B cell (primary cell): Measurements from ENCODE around the gene BFSP1. TPM values are rescaled to one million over a fixed set of nuclear protein-coding genes. Genes with fewer than 3 reads are reported as not detected.
A peak's percentile ranks its signal among the peaks of the same experiment; 100 is the strongest.

Source experiments
- ATAC-seq: fragments of 200-7000 bp; cut with Tn5 transposase; one replicate; pipeline ENCODE4 v1.10.0; 2021; ENCODE audit warnings: low read depth, mild to moderate bottlenecking, moderate number of reproducible peaks, moderate library complexity
- CTCF ChIA-PET: fragments of 350-600 bp; sonication (Branson Sonifier 250); formaldehyde crosslinking; loops from one replicate; lab custom pipeline; 2021; ENCODE audit warnings: antibody characterized with exemption, inconsistent platforms; lab: Charles Lee
- POLR2A ChIA-PET: fragments of 350-600 bp; sonication (Branson Sonifier 250); formaldehyde crosslinking; loops from one replicate; lab custom pipeline; 2021; ENCODE audit warnings: antibody characterized with exemption; lab: Charles Lee
- DNase-seq: peaks from one replicate; pipeline ENCODE4 v3.0.0; 2013
- H2AFZ ChIP-seq: 2 replicates; pipeline ENCODE4 v1.6.1; 2012; ENCODE audit warnings: mild to moderate bottlenecking, low read depth, low read length; ENCODE audit not compliant: insufficient read depth, poor library complexity, severe bottlenecking
- H3K27ac ChIP-seq, 2 donors: 1 replicate in 1 of 2; 2 replicates in 1 of 2; pipeline ENCODE4 v1.5.1; 2012 to 2013; ENCODE audit warnings: low read length in 2 of 2, mild to moderate bottlenecking in 2 of 2, moderate library complexity in 1 of 2
- H3K27me3 ChIP-seq, 4 experiments: fragments of 200-600 bp in 1 of 4; sonication (generic) in 1 of 4; replicated peaks in 1 of 4; 1 replicate in 2 of 4; 2 replicates in 2 of 4; pipeline versions ENCODE4 v1.6.1 to v1.7.0; 2013 to 2016; ENCODE audit warnings: low read length in 3 of 4, mild to moderate bottlenecking in 2 of 4, mixed read lengths in 1 of 4, moderate library complexity in 1 of 4; ENCODE audit not compliant: insufficient read depth in 4 of 4, control insufficient read depth in 3 of 4; ENCODE audit errors: control extremely low read depth in 1 of 4
- H3K36me3 ChIP-seq, 2 experiments: replicated peaks in 1 of 2; 1 replicate in 1 of 2; 2 replicates in 1 of 2; pipeline versions ENCODE4 v1.6.1 to v1.7.1; 2013; ENCODE audit warnings: low read length in 1 of 2; ENCODE audit not compliant: insufficient read depth in 2 of 2, control insufficient read depth in 1 of 2; ENCODE audit errors: control extremely low read depth in 1 of 2, extremely low read depth in 1 of 2
- H3K4me1 ChIP-seq, 2 donors: fragments of 200-600 bp in 1 of 2; sonication (generic) in 1 of 2; 1 replicate in 1 of 2; 2 replicates in 1 of 2; pipeline versions ENCODE4 v1.5.1 to v1.6.1; 2013 to 2017; ENCODE audit warnings: low read length in 2 of 2; ENCODE audit not compliant: control insufficient read depth in 2 of 2, insufficient read depth in 2 of 2
- H3K4me2 ChIP-seq: replicated peaks from 2 replicates; pipeline ENCODE3; 2012; ENCODE audit warnings: mild to moderate bottlenecking, low read depth, low read length; ENCODE audit not compliant: poor library complexity, severe bottlenecking
- H3K4me3 ChIP-seq, 5 experiments: fragments of 200-600 bp in 1 of 5; sonication (generic) in 1 of 5; 1 replicate in 3 of 5; 2 replicates in 2 of 5; pipeline versions ENCODE4 v1.5.1 to v1.7.0; 2011 to 2016; ENCODE audit warnings: low read length in 4 of 5, mild to moderate bottlenecking in 4 of 5, low read depth in 2 of 5, control low read depth in 1 of 5, moderate library complexity in 1 of 5; ENCODE audit not compliant: insufficient read depth in 1 of 5; ENCODE audit errors: control extremely low read depth in 1 of 5, extremely low read depth in 1 of 5
- H3K79me2 ChIP-seq: fragments of 200-600 bp; sonication (generic); one replicate; pipeline ENCODE4 v1.6.0; 2016; ENCODE audit warnings: low read length; ENCODE audit not compliant: control insufficient read depth, insufficient read depth
- H3K9ac ChIP-seq: fragments of 200-600 bp; sonication (generic); 2 replicates; pipeline ENCODE4 v1.6.1; 2017; ENCODE audit warnings: mild to moderate bottlenecking, low read length, moderate library complexity
- H3K9me3 ChIP-seq, 3 donors: one replicate each; pipeline versions ENCODE4 v1.6.1 to v1.7.1; 2013; ENCODE audit warnings: low read length in 2 of 3; ENCODE audit not compliant: control insufficient read depth in 2 of 3, insufficient read depth in 1 of 3; ENCODE audit errors: control extremely low read depth in 1 of 3
- H4K20me1 ChIP-seq: 2 replicates; pipeline ENCODE4 v1.6.0; 2012; ENCODE audit warnings: mild to moderate bottlenecking, low read length; ENCODE audit not compliant: insufficient read depth, control insufficient read depth, poor library complexity, severe bottlenecking
- H3K27ac Mint-ChIP-seq: one replicate; pipeline ENCODE4 v1.8.0; 2021; ENCODE audit warnings: mixed read lengths
- H3K27me3 Mint-ChIP-seq: one replicate; pipeline ENCODE4 v1.8.0; 2021; ENCODE audit warnings: mixed read lengths
- H3K4me1 Mint-ChIP-seq: one replicate; pipeline ENCODE4 v1.8.0; 2021; ENCODE audit warnings: mixed read lengths
- H3K4me3 Mint-ChIP-seq: one replicate; pipeline ENCODE4 v1.8.0; 2021; ENCODE audit warnings: mixed read lengths
- H3K9me3 Mint-ChIP-seq: one replicate; pipeline ENCODE4 v1.8.0; 2022; ENCODE audit warnings: mixed read lengths; ENCODE audit not compliant: insufficient read depth
- EZH2 ChIP-seq: IDR thresholded peaks from 2 replicates; pipeline ENCODE4 v1.6.1; 2012; ENCODE audit warnings: borderline replicate concordance, low read depth, mild to moderate bottlenecking, moderate library complexity, low read length; ENCODE audit not compliant: insufficient read depth, poor library complexity, severe bottlenecking
- WGBS: methylation state at CpG from one replicate; pipeline ENCODE4 v1.1.5; 2013; ENCODE audit warnings: missing lambda C conversion rate; ENCODE audit not compliant: insufficient coverage; 5-methylcytosine and 5-hydroxymethylcytosine counted together
- intact Hi-C: fragments of 100-400 bp; cut with micrococcal nuclease; formaldehyde crosslinking; loops from one replicate; pipeline ENCODE4 v1.10.0; 2022
- polyA plus RNA-seq: library from polyadenylated mRNA; depleted of rRNA; stranded (reverse); fragments of >200 nt; gene quantifications from 2 replicates; pipeline ENCODE4 v1.2.3, GENCODE V29; 2012
- total RNA-seq, 2 donors: library from RNA; stranded (reverse); fragments of 120-200 nt in 1 of 2; gene quantifications; 1 replicate in 1 of 2; 2 replicates in 1 of 2; pipeline versions ENCODE4 v1.2.3 to v1.2.4, GENCODE V29; 2013 to 2022
- TF ChIP-seq, protein P1 (sequence below): fragments of 200-600 bp; IDR thresholded peaks from one replicate; pipeline ENCODE4 v1.8.0; 2022; ENCODE audit warnings: antibody characterized with exemption, mild to moderate bottlenecking

Gene BFSP1
- total and polyA plus RNA-seq, 2 donors (not counting 1 experiment from before 2014, with no cell fraction given): not detected

DNA sequence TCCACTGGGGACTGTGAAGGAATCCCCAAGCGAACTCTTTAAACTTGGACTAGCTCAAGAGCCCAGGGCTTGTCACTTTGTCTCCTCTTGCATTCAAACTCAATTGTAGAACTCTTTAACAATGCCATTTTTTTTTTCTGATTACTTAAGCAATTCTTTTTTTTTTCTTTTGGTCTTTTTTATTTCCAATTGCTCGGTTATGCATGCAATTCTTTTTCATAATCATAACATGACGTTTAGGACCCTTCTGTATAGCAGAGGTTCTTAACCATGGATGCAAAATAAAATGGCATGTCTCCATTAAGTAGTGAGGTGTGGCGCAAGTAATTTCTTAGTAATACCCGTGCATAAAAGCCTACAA is 466 bp upstream of the BFSP1 start:
- Histone ChIP-seq H3K4me1 (peaks cover 6 to 14% of the 10 kb centered on the region in 2 donors), H3K9ac (peak overlapping the region; percentile 60), H3K27ac (no peak overlapping the region), H3K9me3 (no peaks in the 10 kb centered on the region), H4K20me1 (no peaks in the 10 kb centered on the region), H2AFZ (peak overlapping the region; percentile 79), H3K4me3 (peak overlapping the region in 4 of 5 experiments; percentile 24 to 64 (median 40)), H3K36me3 (no peaks in the 10 kb centered on the region), H3K79me2 (no peaks in the 10 kb centered on the region), H3K27me3 (peaks cover 0 to 26% (median 20%) of the 10 kb centered on the region in 4 experiments), H3K4me2 (peak overlapping the region; percentile 88)
- TF ChIP-seq, protein P1, sequence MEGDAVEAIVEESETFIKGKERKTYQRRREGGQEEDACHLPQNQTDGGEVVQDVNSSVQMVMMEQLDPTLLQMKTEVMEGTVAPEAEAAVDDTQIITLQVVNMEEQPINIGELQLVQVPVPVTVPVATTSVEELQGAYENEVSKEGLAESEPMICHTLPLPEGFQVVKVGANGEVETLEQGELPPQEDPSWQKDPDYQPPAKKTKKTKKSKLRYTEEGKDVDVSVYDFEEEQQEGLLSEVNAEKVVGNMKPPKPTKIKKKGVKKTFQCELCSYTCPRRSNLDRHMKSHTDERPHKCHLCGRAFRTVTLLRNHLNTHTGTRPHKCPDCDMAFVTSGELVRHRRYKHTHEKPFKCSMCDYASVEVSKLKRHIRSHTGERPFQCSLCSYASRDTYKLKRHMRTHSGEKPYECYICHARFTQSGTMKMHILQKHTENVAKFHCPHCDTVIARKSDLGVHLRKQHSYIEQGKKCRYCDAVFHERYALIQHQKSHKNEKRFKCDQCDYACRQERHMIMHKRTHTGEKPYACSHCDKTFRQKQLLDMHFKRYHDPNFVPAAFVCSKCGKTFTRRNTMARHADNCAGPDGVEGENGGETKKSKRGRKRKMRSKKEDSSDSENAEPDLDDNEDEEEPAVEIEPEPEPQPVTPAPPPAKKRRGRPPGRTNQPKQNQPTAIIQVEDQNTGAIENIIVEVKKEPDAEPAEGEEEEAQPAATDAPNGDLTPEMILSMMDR: no peak
- TF ChIP-seq EZH2: no peak
- WGBS: 67% methylated on average over 1 of the region's 5 CpGs
- intact Hi-C loops: loop anchor here (10.0 kb wide), 1 partner anchor 153 kb away; the partner anchor contains the start of gene RRBP1
- DNase-seq (no peak), ATAC-seq (no peak)
- Mint-ChIP-seq H3K4me1 (peaks cover 10% of the 10 kb centered on the region), H3K4me3 (peak overlapping the region; percentile 89), H3K9me3 (no peaks in the 10 kb centered on the region), H3K27ac (no peak overlapping the region), H3K27me3 (peaks cover 38% of the 10 kb centered on the region)
- ChIA-PET POLR2A (no interaction called here), CTCF (interaction anchor here (1.8 kb wide), 1 partner anchor 27 kb away, joined by 7 read pairs; no protein-coding TSS in a partner anchor)

DNA sequence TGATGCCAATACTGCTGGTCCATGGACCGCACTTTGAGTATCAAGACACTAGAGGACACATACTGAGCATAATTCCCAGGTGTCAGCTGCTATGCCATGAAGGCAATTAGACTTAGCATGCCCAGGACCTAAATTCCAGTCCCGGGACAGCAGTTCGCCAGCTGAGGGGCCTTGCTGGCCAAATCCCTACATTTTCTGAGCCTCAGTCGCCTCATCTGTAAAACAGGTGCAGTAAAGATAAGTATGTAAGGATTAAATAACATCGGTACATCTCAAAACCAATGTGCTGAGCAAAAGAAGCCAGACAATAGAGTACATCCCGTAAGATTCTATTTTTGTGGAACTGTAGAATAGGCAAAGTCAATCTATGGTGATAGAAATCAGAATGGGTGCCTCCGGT is 1.0 kb downstream of the BFSP1 start:
- Histone ChIP-seq H3K27ac (no peak overlapping the region), H3K9me3 (no peaks in the 10 kb centered on the region), H3K36me3 (no peaks in the 10 kb centered on the region), H3K4me3 (no peak overlapping the region), H3K27me3 (peaks cover 0 to 26% (median 21%) of the 10 kb centered on the region in 4 experiments), H3K79me2 (no peaks in the 10 kb centered on the region), H3K9ac (no peak overlapping the region), H3K4me2 (peak overlapping the region; percentile 88), H4K20me1 (no peaks in the 10 kb centered on the region), H2AFZ (no peak overlapping the region), H3K4me1 (peaks cover 6 to 14% of the 10 kb centered on the region in 2 donors)
- ATAC-seq: no peak
- H3K4me3 Mint-ChIP-seq: peak overlapping the region; percentile 80
- intact Hi-C loops: loop anchor here (10.0 kb wide), 1 partner anchor 155 kb away; the partner anchor contains the start of gene RRBP1
- H3K27me3 Mint-ChIP-seq: peaks cover 46% of the 10 kb centered on the region
- ChIA-PET POLR2A (no interaction called here), CTCF (interaction anchor here (1.8 kb wide), 1 partner anchor 25 kb away, joined by 7 read pairs; no protein-coding TSS in a partner anchor)
- 99% methylated on average over 6 of the region's 7 CpGs for WGBS
- H3K9me3 Mint-ChIP-seq: no peaks in the 10 kb centered on the region
- TF ChIP-seq, protein P1: no peak
- no peak for TF ChIP-seq EZH2
- H3K27ac Mint-ChIP-seq: no peak overlapping the region
- H3K4me1 Mint-ChIP-seq: peaks cover 10% of the 10 kb centered on the region
- DNase-seq: no peak
